Ascending aorta (tissue), 2 donors: Measurements from ENCODE around the gene UBR3. TPM values are rescaled to one million over a fixed set of nuclear protein-coding genes. Genes with fewer than 3 reads are reported as not detected.
"Not testable (repeated sequence)": the region's sequence is repeated elsewhere in the genome, so short reads cannot be mapped to it uniquely, and the experiment has no call there.

Experiments used
- DNase-seq, 2 donors: peaks; one replicate each; pipeline ENCODE4 v3.0.0-alpha.2; 2019; ENCODE audit warnings: low spot score in 2 of 2
- H3K27ac ChIP-seq, 2 donors: fragments of 200-600 bp; sonication (generic); one replicate each; pipeline ENCODE4 v1.5.1; 2016 to 2017; ENCODE audit warnings: mild to moderate bottlenecking in 1 of 2
- H3K27me3 ChIP-seq: fragments of 200-600 bp; sonication (generic); one replicate; pipeline ENCODE4 v1.5.1; 2017
- H3K36me3 ChIP-seq, 2 donors: fragments of 200-600 bp; sonication (generic); one replicate each; pipeline ENCODE4 v1.5.1; 2016
- H3K4me1 ChIP-seq, 2 donors: fragments of 200-600 bp; sonication (generic); one replicate each; pipeline ENCODE4 v1.5.1; 2016 to 2017; ENCODE audit warnings: mild to moderate bottlenecking in 1 of 2
- H3K4me3 ChIP-seq, 2 donors: fragments of 200-600 bp; sonication (generic); one replicate each; pipeline ENCODE4 v1.5.1; 2016 to 2017; ENCODE audit warnings: mild to moderate bottlenecking in 1 of 2
- H3K9me3 ChIP-seq, 2 donors: fragments of 200-600 bp; sonication (generic); one replicate each; pipeline ENCODE4 v1.5.1; 2016
- intact Hi-C: fragments of 100-400 bp; cut with DNase I; formaldehyde crosslinking; loops from one replicate; pipeline ENCODE4 v1.15.1; 2023
- total RNA-seq: library from RNA; depleted of rRNA; stranded (reverse); fragments of >200 nt; gene quantifications from one replicate; pipeline ENCODE4 v1.1.0, GENCODE V29; 2016
- TF ChIP-seq, protein P1 (sequence below), 3 experiments: fragments of 200-600 bp in 2 of 3; fragments of 450-650 bp in 1 of 3; sonication (generic) in 2 of 3; IDR thresholded peaks; one replicate each; pipeline ENCODE4 v1.5.1; 2016 to 2019; ENCODE audit warnings: antibody characterized with exemption in 3 of 3, mild to moderate bottlenecking in 1 of 3, moderate library complexity in 1 of 3

UBR3 gene
- total RNA-seq, 1 donor from 2014 or later = 37.7 TPM

DNA sequence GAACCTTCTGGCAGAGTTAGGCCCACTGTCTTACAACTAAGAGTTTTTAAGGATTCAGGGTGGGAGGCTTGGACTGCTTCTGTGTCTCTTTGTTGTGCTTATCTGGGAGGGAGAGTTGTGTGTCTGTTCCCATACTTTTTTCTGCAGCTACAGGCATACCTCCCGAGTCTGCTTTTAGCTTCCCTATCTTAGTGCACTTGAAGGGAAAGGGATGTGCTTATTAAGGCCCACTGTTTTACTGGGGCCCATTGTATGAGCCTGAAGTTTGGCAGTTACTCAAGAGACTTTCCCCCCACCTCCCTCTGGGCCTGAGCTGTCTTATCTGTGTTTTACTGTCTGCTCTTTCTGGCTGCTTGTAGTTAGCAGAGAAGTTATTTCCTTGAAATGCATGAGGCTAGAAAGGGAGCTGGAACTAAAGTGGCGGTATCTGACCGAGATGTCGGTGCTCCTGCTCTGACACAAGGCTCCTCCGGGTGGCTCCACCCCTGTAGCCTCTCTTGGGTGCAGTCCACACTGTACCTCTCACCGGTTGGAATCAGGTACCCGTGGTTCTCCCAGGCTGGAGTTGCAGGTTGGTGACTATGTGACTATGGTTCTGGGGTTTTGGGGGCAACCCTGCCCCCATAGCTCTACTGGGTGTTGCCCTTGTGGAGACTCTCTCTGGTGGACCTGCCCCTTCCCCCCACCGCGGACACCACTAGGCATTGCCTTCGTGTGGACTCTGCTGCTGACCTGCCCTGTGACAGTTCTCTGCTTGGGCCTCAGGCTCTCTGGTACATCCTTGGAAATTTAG lies 12.9 kb downstream of the UBR3 start:
- intact Hi-C loops = no loop called here
- DNase-seq = no peak
- H3K4me1 ChIP-seq = peaks cover 0 to 8% of the 10 kb centered on the region in 2 donors
- no peaks in the 10 kb centered on the region for H3K27me3 ChIP-seq
- TF ChIP-seq, protein P1, sequence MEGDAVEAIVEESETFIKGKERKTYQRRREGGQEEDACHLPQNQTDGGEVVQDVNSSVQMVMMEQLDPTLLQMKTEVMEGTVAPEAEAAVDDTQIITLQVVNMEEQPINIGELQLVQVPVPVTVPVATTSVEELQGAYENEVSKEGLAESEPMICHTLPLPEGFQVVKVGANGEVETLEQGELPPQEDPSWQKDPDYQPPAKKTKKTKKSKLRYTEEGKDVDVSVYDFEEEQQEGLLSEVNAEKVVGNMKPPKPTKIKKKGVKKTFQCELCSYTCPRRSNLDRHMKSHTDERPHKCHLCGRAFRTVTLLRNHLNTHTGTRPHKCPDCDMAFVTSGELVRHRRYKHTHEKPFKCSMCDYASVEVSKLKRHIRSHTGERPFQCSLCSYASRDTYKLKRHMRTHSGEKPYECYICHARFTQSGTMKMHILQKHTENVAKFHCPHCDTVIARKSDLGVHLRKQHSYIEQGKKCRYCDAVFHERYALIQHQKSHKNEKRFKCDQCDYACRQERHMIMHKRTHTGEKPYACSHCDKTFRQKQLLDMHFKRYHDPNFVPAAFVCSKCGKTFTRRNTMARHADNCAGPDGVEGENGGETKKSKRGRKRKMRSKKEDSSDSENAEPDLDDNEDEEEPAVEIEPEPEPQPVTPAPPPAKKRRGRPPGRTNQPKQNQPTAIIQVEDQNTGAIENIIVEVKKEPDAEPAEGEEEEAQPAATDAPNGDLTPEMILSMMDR (IDR thresholded peaks at IDR 0.05) = no peak
- no peaks in the 10 kb centered on the region for H3K9me3 ChIP-seq
- no peak overlapping the region for H3K27ac ChIP-seq
- no peak overlapping the region for H3K4me3 ChIP-seq
- no peaks in the 10 kb centered on the region for H3K36me3 ChIP-seq

DNA sequence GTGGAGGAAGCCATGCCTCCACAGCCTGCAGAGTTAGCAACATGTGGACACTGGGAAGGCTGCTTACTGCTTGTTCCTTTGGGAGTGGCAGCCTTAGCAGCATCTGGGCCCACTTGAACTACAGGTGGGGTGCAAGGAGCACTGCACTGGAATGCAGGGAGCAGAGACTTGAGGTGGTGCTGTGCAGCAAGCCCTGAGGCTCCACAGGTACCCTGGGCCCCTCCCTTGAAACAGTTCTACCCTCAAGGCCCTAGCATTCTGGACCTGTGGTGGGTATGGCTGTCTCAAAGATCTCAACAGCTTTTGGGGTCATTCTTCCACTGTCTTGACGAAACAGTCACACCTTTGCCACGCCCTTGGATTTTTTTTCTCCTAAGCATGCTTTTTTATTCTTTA lies 13.5 kb downstream of the UBR3 start:
- H3K27me3 ChIP-seq = no peaks in the 10 kb centered on the region
- no peaks in the 10 kb centered on the region for H3K9me3 ChIP-seq
- H3K4me3 ChIP-seq = no peak overlapping the region
- H3K4me1 ChIP-seq = peaks cover 0 to 6% of the 10 kb centered on the region in 2 donors
- intact Hi-C loops = no loop called here
- no peaks in the 10 kb centered on the region for H3K36me3 ChIP-seq
- TF ChIP-seq, protein P1 (IDR thresholded peaks at IDR 0.05) = no peak
- DNase-seq = no peak
- no peak overlapping the region for H3K27ac ChIP-seq

DNA sequence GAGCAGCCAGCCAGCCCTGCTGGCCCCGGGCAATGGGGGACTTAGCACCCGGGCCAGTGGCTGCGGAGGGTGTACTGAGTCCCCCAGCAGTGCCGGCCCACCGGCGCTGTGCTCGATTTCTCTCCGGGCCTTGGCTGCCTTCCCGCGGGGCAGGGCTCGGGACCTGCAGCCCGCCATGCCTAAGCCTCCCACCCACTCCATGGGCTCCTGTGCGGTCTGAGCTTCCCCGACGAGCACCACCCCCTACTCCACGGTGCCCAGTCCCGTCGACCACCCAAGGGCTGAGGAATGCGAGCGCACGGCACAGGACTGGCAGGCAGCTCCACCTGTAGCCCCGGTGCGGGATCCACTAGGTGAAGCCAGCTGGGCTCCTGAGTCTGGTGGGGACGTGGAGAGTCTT lies 14.4 kb downstream of the UBR3 start:
- H3K9me3 ChIP-seq, H3K4me1 ChIP-seq, H3K27ac ChIP-seq, H3K27me3 ChIP-seq, H3K4me3 ChIP-seq, H3K36me3 ChIP-seq, intact Hi-C loops, DNase-seq: not testable (repeated sequence)

DNA sequence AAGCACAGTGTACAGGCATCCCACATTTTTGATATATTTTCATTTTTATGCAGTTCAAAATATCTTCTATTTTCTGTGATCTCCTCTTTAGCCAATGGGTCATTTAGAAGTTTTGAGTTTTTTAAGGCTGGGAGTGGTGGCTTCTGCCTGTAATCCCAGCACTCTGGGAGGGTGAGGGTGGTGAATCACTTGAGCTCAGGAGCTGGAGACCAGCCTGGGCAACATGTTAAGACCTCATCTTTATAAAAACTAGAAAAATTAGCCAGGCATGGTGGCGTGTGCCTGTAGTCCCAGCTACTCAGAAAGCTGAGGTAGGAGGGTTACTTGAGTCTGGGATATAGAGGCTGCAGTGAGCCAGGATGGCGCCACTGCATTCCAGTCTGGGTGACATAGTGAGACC lies 17.8 kb downstream of the UBR3 start:
- Histone ChIP-seq H3K9me3 (no peaks in the 10 kb centered on the region), H3K36me3 (no peaks in the 10 kb centered on the region), H3K4me3 (no peak overlapping the region), H3K27ac (no peak overlapping the region), H3K4me1 (peaks cover 0 to 9% of the 10 kb centered on the region in 2 donors), H3K27me3 (no peaks in the 10 kb centered on the region)
- TF ChIP-seq, protein P1 (IDR thresholded peaks at IDR 0.05) = no peak
- intact Hi-C loops = no loop called here
- DNase-seq = no peak

DNA sequence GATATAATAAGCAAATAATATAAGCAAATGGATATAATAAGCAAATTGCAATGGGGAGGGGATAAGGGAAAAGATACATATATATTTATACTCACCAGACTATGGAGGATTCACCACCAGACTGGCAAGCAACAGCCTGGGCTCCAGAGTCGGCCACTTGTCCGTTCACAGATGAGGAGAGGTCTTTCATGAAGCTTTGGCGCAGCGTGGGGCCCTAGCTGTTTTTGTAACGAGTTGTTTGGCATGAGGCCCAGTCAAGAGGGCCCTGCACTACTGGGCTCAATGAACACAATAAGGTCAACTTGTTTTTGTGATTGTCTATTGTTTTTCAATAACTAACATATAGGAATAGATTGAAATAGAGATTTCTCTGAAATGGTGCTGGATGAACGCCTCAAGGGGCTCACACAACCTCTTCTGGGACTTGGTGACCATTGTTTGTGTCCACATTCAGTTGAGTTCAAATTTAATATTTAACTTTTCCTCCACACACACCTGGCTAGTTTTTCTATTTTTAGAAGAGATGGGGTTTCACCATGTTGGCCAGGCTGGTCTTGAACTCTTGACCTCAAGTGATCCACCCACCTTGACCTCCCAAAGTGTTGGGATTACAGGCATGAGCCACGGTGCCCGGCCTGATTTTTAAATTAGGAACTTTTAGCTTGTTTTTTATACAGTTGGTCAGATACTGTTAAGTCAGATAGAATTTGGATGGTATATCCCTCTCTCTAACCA lies 21.9 kb downstream of the UBR3 start:
- H3K4me1 ChIP-seq, H3K36me3 ChIP-seq, H3K27me3 ChIP-seq, DNase-seq, H3K4me3 ChIP-seq, H3K27ac ChIP-seq, intact Hi-C loops, H3K9me3 ChIP-seq: not testable (repeated sequence)

DNA sequence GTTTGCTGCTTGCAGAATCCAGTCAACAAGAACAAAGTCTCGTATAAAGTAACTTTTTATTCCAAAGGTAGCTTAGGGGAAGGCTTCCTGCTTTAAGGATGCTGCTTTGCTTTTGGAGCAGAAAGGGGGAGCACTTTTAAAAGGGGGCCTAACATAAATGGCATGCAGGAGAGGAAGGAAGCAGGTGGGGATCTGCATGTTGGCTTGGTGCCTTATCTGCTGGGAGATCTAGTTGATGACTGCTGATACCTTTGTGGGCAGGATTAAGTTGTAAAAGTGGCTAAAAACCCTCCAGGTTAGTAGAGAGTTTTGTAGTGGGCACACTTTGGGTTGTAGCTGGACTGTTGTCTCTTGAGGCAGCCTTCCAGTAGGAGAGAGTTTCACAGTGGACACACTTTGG lies 22.5 kb downstream of the UBR3 start:
- DNase-seq = no peak
- TF ChIP-seq, protein P1 (IDR thresholded peaks at IDR 0.05) = no peak
- H3K36me3 ChIP-seq = no peaks in the 10 kb centered on the region
- no peaks in the 10 kb centered on the region for H3K9me3 ChIP-seq
- no peak overlapping the region for H3K27ac ChIP-seq
- no peak overlapping the region for H3K4me3 ChIP-seq
- H3K4me1 ChIP-seq = peaks cover 0 to 4% of the 10 kb centered on the region in 2 donors
- intact Hi-C loops = no loop called here
- no peaks in the 10 kb centered on the region for H3K27me3 ChIP-seq
